CD4-positive, CD25-positive, alpha-beta regulatory T cell (primary cell): ENCODE data around the gene SAT1. TPM values are rescaled to one million over a fixed set of nuclear protein-coding genes. Genes with fewer than 3 reads are reported as not detected.
A peak's percentile ranks its signal among the peaks of the same experiment; 100 is the strongest.

Experiments used
- ATAC-seq, 2 donors: fragments of 150-1000 bp; cut with Tn5 transposase; one replicate each; pipeline ENCODE4 v1.10.0; 2021; ENCODE audit warnings: low read depth in 2 of 2, moderate number of reproducible peaks in 2 of 2, moderate library complexity in 1 of 2
- DNase-seq, 3 donors: peaks; one replicate each; pipeline versions ENCODE4 v3.0.0 to v3.0.0-alpha.2; 2012 to 2022; ENCODE audit warnings: mixed read lengths in 1 of 3
- H3K27ac ChIP-seq: one replicate; pipeline ENCODE4 v1.7.0; 2013; ENCODE audit warnings: mild to moderate bottlenecking, low read length; ENCODE audit not compliant: insufficient read depth, poor library complexity, severe bottlenecking
- H3K27me3 ChIP-seq: one replicate; pipeline ENCODE4 v1.7.0; 2013; ENCODE audit warnings: low read length; ENCODE audit not compliant: control insufficient read depth, insufficient read depth
- H3K36me3 ChIP-seq: one replicate; pipeline ENCODE4 v1.7.0; 2013; ENCODE audit warnings: mild to moderate bottlenecking, low read length, moderate library complexity; ENCODE audit not compliant: control insufficient read depth, insufficient read depth
- H3K4me1 ChIP-seq: 2 replicates; pipeline ENCODE4 v1.7.0; 2013; ENCODE audit warnings: mild to moderate bottlenecking, low read length; ENCODE audit not compliant: insufficient read depth, control insufficient read depth, poor library complexity, severe bottlenecking
- H3K4me3 ChIP-seq: one replicate; pipeline ENCODE4 v1.7.0; 2013; ENCODE audit warnings: low read depth, mild to moderate bottlenecking, low read length, moderate library complexity
- H3K9me3 ChIP-seq, 2 experiments: 1 replicate in 1 of 2; 2 replicates in 1 of 2; pipeline ENCODE4 v1.7.0; 2013; ENCODE audit warnings: low read length in 2 of 2, mild to moderate bottlenecking in 1 of 2, moderate library complexity in 1 of 2; ENCODE audit not compliant: control insufficient read depth in 2 of 2
- H3K27ac Mint-ChIP-seq, 3 donors: one replicate each; pipeline ENCODE4 v1.8.0; 2020 to 2022; ENCODE audit warnings: mild to moderate bottlenecking in 3 of 3, mixed read lengths in 3 of 3, moderate library complexity in 2 of 3
- H3K27me3 Mint-ChIP-seq: one replicate; pipeline ENCODE4 v1.8.0; 2022; ENCODE audit warnings: mild to moderate bottlenecking, mixed read lengths
- H3K36me3 Mint-ChIP-seq: one replicate; pipeline ENCODE4 v1.8.0; 2020; ENCODE audit warnings: mixed read lengths
- H3K4me1 Mint-ChIP-seq, 4 donors: one replicate each; pipeline ENCODE4 v1.8.0; 2020 to 2022; ENCODE audit warnings: mixed read lengths in 4 of 4, mild to moderate bottlenecking in 1 of 4
- H3K4me3 Mint-ChIP-seq, 4 donors: one replicate each; pipeline ENCODE4 v1.8.0; 2020 to 2022; ENCODE audit warnings: mild to moderate bottlenecking in 4 of 4, mixed read lengths in 4 of 4, moderate library complexity in 3 of 4
- H3K9me3 Mint-ChIP-seq, 7 donors: one replicate each; pipeline ENCODE4 v1.8.0; 2020 to 2022; ENCODE audit warnings: mixed read lengths in 7 of 7, mild to moderate bottlenecking in 3 of 7, moderate library complexity in 2 of 7
- polyA plus RNA-seq, 4 donors: library from polyadenylated mRNA; unstranded; fragments of 300-500 nt; fragmentation: Illumina TruSeq; gene quantifications; one replicate each; pipeline ENCODE4 v1.2.3, GENCODE V29; 2021
- total RNA-seq: library from RNA; stranded (reverse); gene quantifications from one replicate; pipeline ENCODE4 v1.2.3, GENCODE V29; 2022

Gene SAT1
- total and polyA plus RNA-seq, 5 donors from 2014 or later = 186 to 939 (median 282) TPM

DNA sequence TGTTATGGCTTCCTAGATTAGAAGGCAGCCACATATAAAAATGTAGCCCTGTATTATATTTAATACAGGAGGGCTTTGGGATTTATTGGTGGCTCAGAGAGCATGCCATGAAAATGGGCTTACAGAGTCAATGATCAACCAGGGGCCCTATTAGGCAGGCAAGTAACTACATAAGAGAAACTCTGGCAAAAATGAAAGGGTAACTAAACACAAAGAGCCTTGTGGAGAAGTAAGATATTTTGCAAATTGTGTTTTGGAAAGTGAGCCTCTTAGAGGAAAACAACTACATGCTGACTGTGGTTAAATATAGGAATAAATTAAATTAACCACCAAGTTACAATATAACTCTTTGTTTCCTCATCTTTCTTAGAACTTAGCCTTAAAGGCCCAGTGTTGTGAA is 5.5 kb downstream of the SAT1 start:
- peak overlapping the region in 2 of 4 donors; percentile 42 to 71 for H3K4me3 Mint-ChIP-seq
- ATAC-seq = no peak
- peaks cover 0 to 1% (median 0%) of the 10 kb centered on the region in 7 donors for H3K9me3 Mint-ChIP-seq
- H3K36me3 Mint-ChIP-seq = peaks cover 17% of the 10 kb centered on the region
- Histone ChIP-seq H3K4me1 (peaks cover 6% of the 10 kb centered on the region), H3K36me3 (peaks cover 10% of the 10 kb centered on the region), H3K4me3 (no peak overlapping the region), H3K27ac (no peak overlapping the region), H3K9me3 (no peaks in the 10 kb centered on the region), H3K27me3 (no peaks in the 10 kb centered on the region)
- no peak for DNase-seq
- no peak overlapping the region for H3K27ac Mint-ChIP-seq
- no peaks in the 10 kb centered on the region for H3K27me3 Mint-ChIP-seq
- H3K4me1 Mint-ChIP-seq = peaks cover 8 to 27% (median 14%) of the 10 kb centered on the region in 4 donors

- Mint-ChIP-seq H3K4me3 (no peak overlapping the region), H3K9me3 (peaks cover 0 to 1% (median 0%) of the 10 kb centered on the region in 7 donors), H3K36me3 (peaks cover 14% of the 10 kb centered on the region), H3K4me1 (peaks cover 8 to 23% (median 13%) of the 10 kb centered on the region in 4 donors), H3K27ac (no peak overlapping the region), H3K27me3 (no peaks in the 10 kb centered on the region)
- peaks cover 10% of the 10 kb centered on the region for H3K36me3 ChIP-seq
- H3K4me3 ChIP-seq = no peak overlapping the region
- peaks cover 6% of the 10 kb centered on the region for H3K4me1 ChIP-seq
- ATAC-seq (no peak), DNase-seq (no peak)
- H3K9me3 ChIP-seq = no peaks in the 10 kb centered on the region
- H3K27ac ChIP-seq = no peak overlapping the region
- no peaks in the 10 kb centered on the region for H3K27me3 ChIP-seq
Observed at GRCh38 chrX:23788946-23789345, 6.0 kb downstream of the SAT1 start.

DNA sequence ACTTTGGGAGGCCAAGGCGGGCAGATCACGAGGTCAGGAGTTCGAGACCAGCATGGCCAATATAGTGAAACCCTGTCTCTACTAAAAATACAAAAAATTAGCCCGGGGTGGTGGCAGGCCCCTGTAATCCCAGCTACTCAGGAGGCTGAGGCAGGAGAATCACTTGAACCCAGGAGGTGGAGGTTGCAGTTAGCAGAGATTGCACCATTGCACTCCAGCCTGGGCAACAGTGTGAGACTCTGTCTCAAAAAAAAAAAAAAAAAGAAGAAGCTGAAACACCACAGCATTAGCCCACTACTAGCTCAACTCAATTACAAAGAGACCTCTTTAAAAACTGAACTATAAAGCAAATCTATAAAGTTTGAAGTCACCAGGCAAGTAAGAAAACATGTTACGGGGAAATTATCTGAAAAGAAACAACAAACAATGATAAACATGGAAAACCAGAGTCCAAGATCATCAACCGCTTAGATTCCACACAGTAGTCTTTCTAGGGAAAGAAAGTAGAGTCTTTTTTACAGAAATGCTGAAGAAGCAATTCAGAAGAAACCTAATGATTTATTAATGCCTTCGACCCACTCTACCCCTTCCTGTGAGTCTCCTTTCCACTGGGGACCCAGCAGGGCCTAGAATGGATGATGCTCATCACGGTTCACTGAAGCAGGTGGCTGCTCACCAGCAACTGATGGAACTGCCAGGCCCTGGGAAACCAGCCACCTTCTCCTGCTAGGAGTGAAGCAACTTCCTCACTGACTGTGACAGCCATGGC is 6.6 kb downstream of the SAT1 start:
- no peaks in the 10 kb centered on the region for H3K27me3 ChIP-seq
- no peak overlapping the region for H3K4me3 ChIP-seq
- no peak overlapping the region for H3K4me3 Mint-ChIP-seq
- no peak overlapping the region for H3K27ac ChIP-seq
- H3K4me1 ChIP-seq = peaks cover 4% of the 10 kb centered on the region
- peaks cover 11% of the 10 kb centered on the region for H3K36me3 Mint-ChIP-seq
- no peaks in the 10 kb centered on the region for H3K27me3 Mint-ChIP-seq
- DNase-seq = no peak
- H3K9me3 Mint-ChIP-seq = peaks cover 0 to 1% (median 0%) of the 10 kb centered on the region in 7 donors
- no peaks in the 10 kb centered on the region for H3K9me3 ChIP-seq
- H3K27ac Mint-ChIP-seq = no peak overlapping the region
- peaks cover 5 to 16% (median 10%) of the 10 kb centered on the region in 4 donors for H3K4me1 Mint-ChIP-seq
- peaks cover 10% of the 10 kb centered on the region for H3K36me3 ChIP-seq
- ATAC-seq = no peak

- Histone ChIP-seq H3K27ac (no peak overlapping the region), H3K4me3 (no peak overlapping the region), H3K27me3 (no peaks in the 10 kb centered on the region), H3K9me3 (no peaks in the 10 kb centered on the region), H3K36me3 (peaks cover 7% of the 10 kb centered on the region), H3K4me1 (no peaks in the 10 kb centered on the region)
- Mint-ChIP-seq H3K27ac (no peak overlapping the region), H3K36me3 (peaks cover 10% of the 10 kb centered on the region), H3K27me3 (no peaks in the 10 kb centered on the region), H3K4me3 (no peak overlapping the region), H3K4me1 (peaks cover 5 to 11% (median 7%) of the 10 kb centered on the region in 4 donors), H3K9me3 (peaks cover 0 to 1% (median 0%) of the 10 kb centered on the region in 7 donors)
- no peak for DNase-seq
- ATAC-seq = no peak
Observed at GRCh38 chrX:23790155-23790497, 7.2 kb downstream of the SAT1 start.

DNA sequence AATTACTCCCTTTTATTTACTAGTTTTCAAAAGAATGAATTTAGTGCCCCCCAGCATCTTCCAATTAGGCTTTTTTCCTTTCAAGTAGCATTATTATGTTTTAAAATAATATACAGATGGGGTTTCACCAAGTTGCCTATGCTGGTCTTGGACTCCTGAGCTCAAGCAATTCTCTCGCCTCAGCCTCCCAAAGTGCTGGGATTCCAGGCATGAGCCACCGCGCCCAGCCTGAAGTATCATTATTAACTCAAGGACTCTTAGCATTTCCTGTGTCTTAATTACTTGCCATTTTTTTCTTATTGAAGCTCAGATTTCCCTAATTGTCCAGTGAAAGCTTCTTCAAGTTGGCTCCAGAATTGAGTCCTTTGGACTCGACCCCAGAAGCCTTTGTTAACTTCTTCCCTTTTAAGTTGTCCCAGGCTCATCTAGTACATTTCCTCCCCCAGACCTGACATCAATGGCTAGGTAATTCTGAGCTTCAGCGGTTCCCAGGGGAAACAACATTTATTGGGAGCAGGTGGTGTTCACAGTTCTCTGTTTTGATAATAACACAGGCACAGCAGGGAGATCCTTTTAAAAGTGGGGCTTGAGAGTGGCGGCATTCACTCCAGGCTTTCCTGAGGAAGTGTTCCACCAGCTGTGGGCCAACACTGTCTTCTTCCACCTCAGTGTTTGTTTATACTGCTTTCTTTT is 10.0 kb downstream of the SAT1 start:
- peaks cover 0 to 5% (median 3%) of the 10 kb centered on the region in 4 donors for H3K4me1 Mint-ChIP-seq
- H3K36me3 Mint-ChIP-seq = no peaks in the 10 kb centered on the region

GRCh38 chrX:23795221-23795620 is 12.2 kb downstream of the SAT1 start:
- Mint-ChIP-seq H3K27ac (no peak overlapping the region), H3K36me3 (no peaks in the 10 kb centered on the region), H3K9me3 (no peaks in the 10 kb centered on the region), H3K4me1 (no peaks in the 10 kb centered on the region), H3K4me3 (no peak overlapping the region), H3K27me3 (no peaks in the 10 kb centered on the region)
- H3K4me3 ChIP-seq = no peak overlapping the region
- no peaks in the 10 kb centered on the region for H3K9me3 ChIP-seq
- H3K36me3 ChIP-seq = no peaks in the 10 kb centered on the region
- no peaks in the 10 kb centered on the region for H3K4me1 ChIP-seq
- ATAC-seq (no peak), DNase-seq (no peak)
- no peaks in the 10 kb centered on the region for H3K27me3 ChIP-seq
- no peak overlapping the region for H3K27ac ChIP-seq

More for the DNA sequence above, 10.0 kb downstream of the SAT1 start:
- H3K4me3 ChIP-seq = no peak overlapping the region
- no peaks in the 10 kb centered on the region for H3K27me3 Mint-ChIP-seq
- H3K27ac Mint-ChIP-seq = peak overlapping the region in 1 of 3 donors; percentile 49
- no peak overlapping the region for H3K4me3 Mint-ChIP-seq
- DNase-seq (no peak), ATAC-seq (no peak)
- no peaks in the 10 kb centered on the region for H3K36me3 ChIP-seq
- H3K27ac ChIP-seq = no peak overlapping the region
- no peaks in the 10 kb centered on the region for H3K4me1 ChIP-seq
- H3K9me3 ChIP-seq = no peaks in the 10 kb centered on the region
- no peaks in the 10 kb centered on the region for H3K27me3 ChIP-seq
- H3K9me3 Mint-ChIP-seq = no peaks in the 10 kb centered on the region

- Mint-ChIP-seq H3K4me3 (no peak overlapping the region), H3K9me3 (no peaks in the 10 kb centered on the region), H3K27ac (no peak overlapping the region), H3K4me1 (peaks cover 0 to 4% (median under 1%) of the 10 kb centered on the region in 4 donors), H3K36me3 (no peaks in the 10 kb centered on the region), H3K27me3 (no peaks in the 10 kb centered on the region)
- no peaks in the 10 kb centered on the region for H3K9me3 ChIP-seq
- H3K36me3 ChIP-seq = no peaks in the 10 kb centered on the region
- no peak overlapping the region for H3K27ac ChIP-seq
- ATAC-seq (no peak), DNase-seq (no peak)
- H3K27me3 ChIP-seq = no peaks in the 10 kb centered on the region
- no peak overlapping the region for H3K4me3 ChIP-seq
- H3K4me1 ChIP-seq = no peaks in the 10 kb centered on the region
Observed at GRCh38 chrX:23797371-23798128, 14.6 kb downstream of the SAT1 start.
